ENCODE data around the gene ITIH6.
A peak's percentile ranks its signal among the peaks of the same experiment; 100 is the strongest.
"Not testable (repeated sequence)": the region's sequence is repeated elsewhere in the genome, so short reads cannot be mapped to it uniquely, and the experiment has no call there.

The ITIH6 gene, protein sequence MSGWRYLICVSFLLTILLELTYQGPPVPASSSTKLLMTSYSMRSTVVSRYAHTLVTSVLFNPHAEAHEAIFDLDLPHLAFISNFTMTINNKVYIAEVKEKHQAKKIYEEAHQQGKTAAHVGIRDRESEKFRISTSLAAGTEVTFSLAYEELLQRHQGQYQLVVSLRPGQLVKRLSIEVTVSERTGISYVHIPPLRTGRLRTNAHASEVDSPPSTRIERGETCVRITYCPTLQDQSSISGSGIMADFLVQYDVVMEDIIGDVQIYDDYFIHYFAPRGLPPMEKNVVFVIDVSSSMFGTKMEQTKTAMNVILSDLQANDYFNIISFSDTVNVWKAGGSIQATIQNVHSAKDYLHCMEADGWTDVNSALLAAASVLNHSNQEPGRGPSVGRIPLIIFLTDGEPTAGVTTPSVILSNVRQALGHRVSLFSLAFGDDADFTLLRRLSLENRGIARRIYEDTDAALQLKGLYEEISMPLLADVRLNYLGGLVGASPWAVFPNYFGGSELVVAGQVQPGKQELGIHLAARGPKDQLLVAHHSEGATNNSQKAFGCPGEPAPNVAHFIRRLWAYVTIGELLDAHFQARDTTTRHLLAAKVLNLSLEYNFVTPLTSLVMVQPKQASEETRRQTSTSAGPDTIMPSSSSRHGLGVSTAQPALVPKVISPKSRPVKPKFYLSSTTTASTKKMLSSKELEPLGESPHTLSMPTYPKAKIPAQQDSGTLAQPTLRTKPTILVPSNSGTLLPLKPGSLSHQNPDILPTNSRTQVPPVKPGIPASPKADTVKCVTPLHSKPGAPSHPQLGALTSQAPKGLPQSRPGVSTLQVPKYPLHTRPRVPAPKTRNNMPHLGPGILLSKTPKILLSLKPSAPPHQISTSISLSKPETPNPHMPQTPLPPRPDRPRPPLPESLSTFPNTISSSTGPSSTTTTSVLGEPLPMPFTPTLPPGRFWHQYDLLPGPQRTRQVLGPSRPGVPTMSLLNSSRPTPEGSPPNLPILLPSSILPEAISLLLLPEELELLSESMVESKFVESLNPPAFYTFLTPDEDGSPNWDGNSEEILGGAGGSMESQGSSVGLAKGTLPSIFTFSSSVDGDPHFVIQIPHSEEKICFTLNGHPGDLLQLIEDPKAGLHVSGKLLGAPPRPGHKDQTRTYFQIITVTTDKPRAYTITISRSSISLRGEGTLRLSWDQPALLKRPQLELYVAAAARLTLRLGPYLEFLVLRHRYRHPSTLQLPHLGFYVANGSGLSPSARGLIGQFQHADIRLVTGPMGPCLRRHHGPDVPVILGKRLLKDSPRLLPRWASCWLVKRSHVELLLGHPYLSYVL

DNA sequence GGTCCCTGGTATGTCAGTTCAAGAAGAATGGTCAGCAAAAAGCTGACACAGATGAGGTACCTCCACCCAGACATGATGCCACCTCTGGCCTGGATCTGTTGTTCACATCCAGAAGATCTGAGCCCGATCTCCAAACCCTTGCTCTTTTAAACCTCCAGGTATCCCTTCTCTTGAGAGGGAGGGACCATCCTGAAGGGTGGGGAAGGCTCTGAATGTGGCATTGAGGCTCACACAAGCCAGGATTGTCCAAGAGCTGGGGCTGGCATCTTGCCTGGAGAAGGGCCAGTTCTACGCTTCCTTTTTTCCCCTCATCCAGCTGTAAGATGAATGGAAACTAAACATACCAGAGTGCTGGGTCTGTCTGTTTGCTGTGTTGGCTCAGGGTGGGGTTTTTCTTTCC lies at the start of gene ITIH6:
TSS of gene ITIH6 (minus strand) at position 119 of the 400 bp plus-strand sequence. CDS start at position 74, 45 bp downstream.
- ATAC-seq: no peak
- Mint-ChIP-seq H3K4me3 (no peak within 1 kb of the TSS), H3K27ac (no peak within 1 kb of the TSS)

DNA sequence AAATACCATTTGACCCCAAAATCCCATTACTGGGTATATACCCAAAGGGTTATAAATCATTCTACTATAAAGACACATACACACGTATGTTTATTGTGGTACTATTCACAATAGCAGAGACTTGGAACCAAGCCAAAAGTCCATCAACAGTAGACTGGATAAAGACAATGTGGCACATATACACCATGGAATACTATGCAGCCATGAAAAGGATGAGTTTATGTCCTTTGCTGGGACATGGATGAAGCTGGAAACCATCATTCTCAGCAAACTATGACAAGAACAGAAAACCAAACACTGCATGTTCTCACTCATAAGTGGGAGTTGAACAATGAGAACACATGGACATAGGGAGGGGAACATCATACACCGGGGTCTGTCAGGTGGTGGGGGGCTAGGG lies 49.6 kb upstream of the ITIH6 start:
- not testable (repeated sequence) for DNase-seq (ENCODE audit: low spot score in 2 of 2)

More for the DNA sequence above, at the start of gene ITIH6:
- H3K36me3 Mint-ChIP-seq: peaks cover 4% of the 10 kb centered on the region
- no peaks in the 10 kb centered on the region for H3K9me3 Mint-ChIP-seq
- DNase-seq (ENCODE audit: low spot score in 2 of 2): no peak
- no peaks in the 10 kb centered on the region for H3K4me1 Mint-ChIP-seq

DNA sequence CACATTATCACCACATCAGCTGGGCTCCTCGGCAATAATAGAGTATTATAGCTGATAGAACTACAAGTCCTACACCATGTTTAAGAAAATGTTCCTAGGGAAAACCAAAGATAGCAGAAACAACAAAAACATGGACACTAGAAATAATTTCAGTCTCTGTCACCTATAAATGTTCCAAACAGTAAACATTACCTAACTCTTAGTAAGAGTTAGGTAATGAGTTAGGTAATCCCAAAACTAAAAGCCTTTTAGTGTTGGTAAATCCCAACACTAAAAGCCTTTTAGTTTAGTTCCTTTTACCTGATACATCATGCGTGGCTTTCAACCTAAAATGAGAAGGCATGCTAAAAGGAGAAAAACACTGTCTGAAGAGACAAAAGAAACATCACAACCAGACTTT lies 45.0 kb upstream of the ITIH6 start:
- no peak for ATAC-seq
- no peaks in the 10 kb centered on the region for H3K4me1 Mint-ChIP-seq
- no peaks in the 10 kb centered on the region for H3K36me3 Mint-ChIP-seq
- no peak for DNase-seq (ENCODE audit: low spot score in 2 of 2)
- H3K4me3 Mint-ChIP-seq: no peak overlapping the region
- H3K27ac Mint-ChIP-seq: no peak overlapping the region
- H3K9me3 Mint-ChIP-seq: peaks cover 2% of the 10 kb centered on the region

More for the DNA sequence above, 49.6 kb upstream of the ITIH6 start:
- ATAC-seq, H3K4me3 Mint-ChIP-seq, H3K4me1 Mint-ChIP-seq, H3K36me3 Mint-ChIP-seq, H3K9me3 Mint-ChIP-seq, H3K27ac Mint-ChIP-seq: not testable (repeated sequence)

DNA sequence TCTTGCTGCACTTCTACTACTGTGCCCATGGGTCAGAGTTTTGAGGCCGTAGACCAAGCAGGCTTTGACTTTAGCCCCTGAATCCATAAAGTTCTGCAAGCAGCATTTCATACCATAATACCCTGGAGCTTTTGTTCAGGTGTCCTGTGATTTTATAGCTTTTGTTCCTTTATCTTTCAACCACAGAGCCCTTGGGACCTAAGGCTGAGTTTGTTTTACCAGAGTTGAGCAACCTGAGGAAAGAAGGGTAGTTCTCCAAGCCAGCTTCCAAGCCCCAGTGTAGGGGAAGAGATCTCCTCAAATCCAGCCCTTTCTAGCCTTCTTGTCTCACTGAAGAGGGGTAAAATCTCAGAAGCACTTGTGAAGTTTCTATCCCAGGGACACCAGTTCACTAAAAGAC lies 44.6 kb upstream of the ITIH6 start:
- DNase-seq (ENCODE audit: low spot score in 2 of 2): no peak
- Mint-ChIP-seq H3K9me3 (peaks cover 2% of the 10 kb centered on the region), H3K4me1 (no peaks in the 10 kb centered on the region), H3K36me3 (no peaks in the 10 kb centered on the region), H3K4me3 (no peak overlapping the region), H3K27ac (no peak overlapping the region)
- ATAC-seq: no peak

DNA sequence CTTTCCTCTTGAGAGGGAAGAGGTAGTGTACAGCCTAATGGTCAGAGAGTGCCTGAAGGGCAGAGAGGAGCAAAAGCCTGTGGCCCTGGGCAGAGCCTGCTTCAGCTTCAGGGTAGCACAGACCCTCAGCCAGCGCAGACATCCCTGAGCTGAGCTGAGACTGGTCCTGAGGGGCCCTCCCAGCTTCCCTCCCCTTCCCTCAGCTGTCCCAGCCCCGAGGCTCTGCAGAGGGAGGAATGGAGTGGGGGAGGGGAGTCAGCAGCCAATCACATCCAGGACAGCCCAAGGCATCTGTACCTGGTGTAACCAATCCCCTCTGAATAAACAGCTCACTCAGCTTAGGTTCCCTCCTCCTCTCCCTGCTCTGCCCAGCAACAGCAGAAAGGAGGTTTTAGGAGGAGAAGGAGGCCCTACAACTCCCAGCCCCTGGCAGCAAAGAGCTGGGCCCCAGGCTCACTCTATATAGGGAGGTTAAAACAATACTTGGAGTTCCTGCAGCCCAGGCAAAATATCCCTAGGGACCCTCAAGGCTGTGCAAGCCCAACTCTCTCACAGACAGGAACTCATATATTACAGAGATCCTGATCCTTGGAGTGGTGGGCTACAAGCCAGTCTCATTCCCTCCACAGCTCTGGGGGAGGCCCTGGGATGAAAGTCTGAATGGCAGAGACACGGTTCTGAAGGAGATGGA lies 43.3 kb upstream of the ITIH6 start:
- not testable (repeated sequence) for DNase-seq (ENCODE audit: low spot score in 2 of 2); H3K4me3 Mint-ChIP-seq; H3K4me1 Mint-ChIP-seq; ATAC-seq; H3K9me3 Mint-ChIP-seq; H3K27ac Mint-ChIP-seq; H3K36me3 Mint-ChIP-seq

DNA sequence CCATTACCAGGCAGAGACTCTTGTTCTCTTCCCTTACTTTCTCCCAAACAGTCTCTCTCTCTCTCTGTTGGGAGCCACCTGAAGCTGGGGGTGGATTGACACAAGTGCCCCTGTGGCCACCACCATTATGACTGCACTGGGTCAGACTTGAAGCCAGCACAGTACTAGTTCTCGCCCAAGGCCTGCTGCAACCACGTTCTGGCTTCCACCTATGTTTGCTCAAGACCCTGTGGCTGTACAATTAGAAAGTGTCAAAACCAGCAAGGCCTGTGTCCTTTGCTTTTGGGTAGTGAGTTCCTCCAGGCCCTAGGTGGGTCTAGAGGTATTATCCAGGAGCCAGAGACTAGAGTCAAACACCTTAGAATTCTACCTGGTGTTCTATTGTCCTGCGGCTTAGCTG lies 40.5 kb upstream of the ITIH6 start:
- H3K27ac Mint-ChIP-seq: no peak overlapping the region
- no peak overlapping the region for H3K4me3 Mint-ChIP-seq
- ATAC-seq (no peak), DNase-seq (ENCODE audit: low spot score in 2 of 2) (no peak)
- H3K9me3 Mint-ChIP-seq: no peaks in the 10 kb centered on the region
- no peaks in the 10 kb centered on the region for H3K4me1 Mint-ChIP-seq
- no peaks in the 10 kb centered on the region for H3K36me3 Mint-ChIP-seq

DNA sequence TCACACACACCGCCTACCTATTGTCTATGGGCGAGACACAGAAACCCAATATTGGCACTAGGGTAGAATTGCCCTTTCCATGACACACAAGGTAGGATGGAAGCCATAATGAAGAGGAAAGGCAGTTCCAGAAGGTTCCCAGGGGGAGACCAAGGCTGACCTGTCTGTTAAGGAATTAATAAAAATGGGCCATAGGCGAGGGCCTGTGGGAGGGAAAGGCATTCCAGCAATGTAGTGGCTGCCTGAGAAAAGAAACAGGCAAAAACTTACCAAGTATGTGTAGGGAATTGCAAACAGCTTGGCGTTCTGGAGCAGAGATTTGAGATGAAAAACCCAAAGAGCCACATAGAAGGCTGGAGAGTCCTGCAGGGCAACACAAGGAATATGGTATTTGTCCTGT lies 28.5 kb upstream of the ITIH6 start:
- H3K4me1 Mint-ChIP-seq: peaks cover 9% of the 10 kb centered on the region
- ATAC-seq: no peak
- H3K27ac Mint-ChIP-seq: no peak overlapping the region
- H3K36me3 Mint-ChIP-seq: no peaks in the 10 kb centered on the region
- no peaks in the 10 kb centered on the region for H3K9me3 Mint-ChIP-seq
- no peak for DNase-seq (ENCODE audit: low spot score in 2 of 2)
- no peak overlapping the region for H3K4me3 Mint-ChIP-seq

DNA sequence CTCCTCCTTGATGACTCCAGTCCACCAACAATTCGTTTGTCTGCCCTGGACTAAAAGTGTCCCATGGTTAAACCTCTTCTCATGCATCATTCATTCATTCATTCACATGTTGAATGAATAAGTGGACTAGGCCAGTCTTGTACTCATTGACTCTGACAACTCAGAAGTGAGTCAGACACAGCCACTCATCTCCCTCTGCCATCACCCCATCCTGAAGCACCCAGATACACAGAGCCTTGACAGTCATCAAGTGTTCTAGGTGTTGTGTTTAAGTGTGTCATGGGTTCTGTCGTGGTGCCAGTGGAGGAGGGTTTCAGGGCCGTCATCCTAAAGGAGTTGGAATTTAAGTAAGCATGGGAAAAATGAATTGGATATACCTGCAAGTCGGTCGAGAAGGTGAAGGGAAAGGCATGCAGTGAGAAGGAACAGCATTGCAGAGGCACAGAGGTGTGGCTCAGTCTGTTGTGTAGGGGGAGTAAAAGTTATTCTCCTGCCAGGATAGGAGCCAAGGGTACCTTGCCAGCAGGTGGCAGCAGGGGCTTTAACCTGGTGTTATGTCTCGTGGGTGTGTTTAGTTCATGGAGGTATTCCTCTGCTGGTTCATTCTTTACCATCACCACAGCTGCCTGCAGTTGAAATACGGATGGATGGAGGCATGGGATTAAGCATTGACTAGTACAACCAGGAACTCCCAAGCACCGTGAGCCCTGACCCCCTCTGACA lies 27.8 kb upstream of the ITIH6 start:
- ATAC-seq (peak; percentile 83), DNase-seq (ENCODE audit: low spot score in 2 of 2) (no peak)
- Mint-ChIP-seq H3K4me1 (peaks cover 9% of the 10 kb centered on the region), H3K9me3 (no peaks in the 10 kb centered on the region), H3K27ac (peak overlapping the region; percentile 13), H3K36me3 (no peaks in the 10 kb centered on the region), H3K4me3 (no peak overlapping the region)

DNA sequence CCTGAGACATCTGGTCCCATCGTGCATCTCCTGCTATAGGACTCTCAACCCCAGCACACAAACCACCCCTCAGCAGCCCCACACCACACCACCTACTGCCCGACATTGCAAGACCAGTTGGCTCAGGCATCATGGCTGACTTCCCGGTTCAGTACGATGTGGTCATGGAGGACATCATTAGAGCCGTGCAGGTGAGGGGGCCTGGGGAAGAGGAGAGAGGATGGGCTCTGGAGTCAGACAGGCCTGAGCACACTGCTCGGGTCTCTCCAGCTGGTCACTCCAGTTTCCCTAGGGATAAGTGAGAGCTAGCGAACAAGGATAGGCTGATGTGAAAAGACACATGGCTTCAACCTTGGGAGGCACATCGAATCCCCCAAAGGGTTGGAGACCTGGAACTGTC lies 26.7 kb upstream of the ITIH6 start:
- DNase-seq (ENCODE audit: low spot score in 2 of 2) (no peak), ATAC-seq (no peak)
- Mint-ChIP-seq H3K36me3 (no peaks in the 10 kb centered on the region), H3K9me3 (no peaks in the 10 kb centered on the region), H3K27ac (no peak overlapping the region), H3K4me3 (no peak overlapping the region), H3K4me1 (peaks cover 9% of the 10 kb centered on the region)

DNA sequence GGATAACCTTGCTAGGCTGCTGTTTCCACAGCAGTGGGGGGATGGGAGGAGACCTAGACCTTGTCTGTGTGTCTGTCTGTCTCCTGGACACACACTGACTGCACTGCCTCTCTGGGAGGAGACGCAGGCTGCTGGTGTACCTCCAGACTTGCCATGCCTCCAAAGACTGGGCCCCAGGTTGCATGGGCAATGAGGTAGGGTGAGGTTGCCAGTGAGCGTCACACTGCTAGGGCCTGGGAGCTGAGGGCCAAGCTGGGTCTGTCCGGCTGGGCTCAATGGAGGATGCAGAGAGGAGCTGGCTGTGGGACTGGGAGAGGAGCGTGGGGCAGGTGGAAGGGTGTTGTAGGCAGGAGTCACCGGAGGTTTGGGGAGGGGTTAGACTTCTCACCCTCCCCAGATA lies 26.1 kb upstream of the ITIH6 start:
- H3K27ac Mint-ChIP-seq: no peak overlapping the region
- no peaks in the 10 kb centered on the region for H3K36me3 Mint-ChIP-seq
- no peaks in the 10 kb centered on the region for H3K9me3 Mint-ChIP-seq
- no peak for DNase-seq (ENCODE audit: low spot score in 2 of 2)
- H3K4me1 Mint-ChIP-seq: peaks cover 9% of the 10 kb centered on the region
- no peak overlapping the region for H3K4me3 Mint-ChIP-seq
- no peak for ATAC-seq

DNA sequence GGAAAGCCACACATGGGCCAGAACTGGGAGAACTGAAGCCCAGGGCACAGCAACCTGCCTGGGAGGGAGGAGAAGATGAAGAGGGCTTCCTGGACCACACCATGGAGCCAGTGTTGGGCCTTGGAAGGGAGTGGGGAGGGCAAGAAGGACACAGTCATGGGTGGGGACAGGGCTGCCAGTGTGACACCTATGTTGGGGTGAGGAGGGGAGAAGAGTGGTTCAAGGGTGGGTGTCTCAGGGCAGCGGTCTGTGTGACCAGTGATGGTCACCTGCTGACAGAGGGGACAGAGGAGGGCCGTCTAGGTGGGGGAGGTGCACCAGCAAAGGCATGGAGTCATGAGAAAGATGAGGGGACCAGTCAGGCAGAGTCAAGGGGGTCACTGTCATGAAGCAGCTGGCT lies 23.3 kb upstream of the ITIH6 start:
- DNase-seq (ENCODE audit: low spot score in 2 of 2) (no peak), ATAC-seq (no peak)
- no peak overlapping the region for H3K27ac Mint-ChIP-seq
- no peaks in the 10 kb centered on the region for H3K9me3 Mint-ChIP-seq
- peaks cover 12% of the 10 kb centered on the region for H3K36me3 Mint-ChIP-seq
- H3K4me3 Mint-ChIP-seq: no peak overlapping the region
- peaks cover 9% of the 10 kb centered on the region for H3K4me1 Mint-ChIP-seq

DNA sequence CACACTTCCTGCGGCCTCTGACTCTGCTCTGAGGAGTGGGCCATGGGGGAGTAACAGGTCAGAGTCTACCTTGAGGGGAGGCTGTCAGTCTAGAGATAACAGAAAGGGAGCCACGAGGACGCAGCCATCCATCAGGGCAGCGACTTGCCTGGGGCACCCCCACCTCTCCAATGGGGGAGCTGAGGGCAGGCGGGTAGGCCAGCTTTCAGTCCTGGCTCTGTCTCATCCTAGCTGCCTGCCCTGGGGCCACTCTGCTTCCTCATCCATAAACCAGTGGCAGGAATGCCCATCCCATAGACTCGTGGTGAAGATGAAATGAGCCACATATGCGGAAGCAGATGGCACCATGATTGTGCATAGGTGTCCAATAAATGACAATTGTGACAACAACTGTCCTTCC lies 22.7 kb upstream of the ITIH6 start:
- H3K4me3 Mint-ChIP-seq: no peak overlapping the region
- no peaks in the 10 kb centered on the region for H3K9me3 Mint-ChIP-seq
- no peak for ATAC-seq
- DNase-seq (ENCODE audit: low spot score in 2 of 2): no peak
- peaks cover 5% of the 10 kb centered on the region for H3K4me1 Mint-ChIP-seq
- peaks cover 14% of the 10 kb centered on the region for H3K36me3 Mint-ChIP-seq
- H3K27ac Mint-ChIP-seq: no peak overlapping the region

DNA sequence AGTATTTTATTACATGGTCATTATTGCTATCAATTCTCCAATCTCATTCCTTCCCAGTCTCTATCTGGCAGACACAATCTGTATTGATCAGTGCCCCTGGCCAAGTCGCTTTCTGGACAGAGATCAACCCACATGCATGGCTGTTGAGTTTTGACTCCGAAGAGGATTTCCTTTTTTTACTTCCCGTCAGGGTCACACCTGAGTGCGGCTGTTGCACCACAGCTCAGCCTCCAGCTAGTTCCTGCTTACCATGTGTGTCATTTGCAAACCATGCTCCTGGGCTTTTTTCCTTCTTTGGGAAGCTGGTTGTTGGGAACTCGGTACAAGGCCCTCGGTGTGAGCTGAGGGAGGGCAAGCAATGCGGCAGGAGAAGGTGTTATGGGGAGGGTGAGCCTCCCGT lies 21.1 kb upstream of the ITIH6 start:
- Mint-ChIP-seq H3K4me3 (no peak overlapping the region), H3K9me3 (no peaks in the 10 kb centered on the region), H3K4me1 (no peaks in the 10 kb centered on the region), H3K36me3 (peaks cover 29% of the 10 kb centered on the region), H3K27ac (no peak overlapping the region)
- DNase-seq (ENCODE audit: low spot score in 2 of 2) (no peak), ATAC-seq (no peak)

DNA sequence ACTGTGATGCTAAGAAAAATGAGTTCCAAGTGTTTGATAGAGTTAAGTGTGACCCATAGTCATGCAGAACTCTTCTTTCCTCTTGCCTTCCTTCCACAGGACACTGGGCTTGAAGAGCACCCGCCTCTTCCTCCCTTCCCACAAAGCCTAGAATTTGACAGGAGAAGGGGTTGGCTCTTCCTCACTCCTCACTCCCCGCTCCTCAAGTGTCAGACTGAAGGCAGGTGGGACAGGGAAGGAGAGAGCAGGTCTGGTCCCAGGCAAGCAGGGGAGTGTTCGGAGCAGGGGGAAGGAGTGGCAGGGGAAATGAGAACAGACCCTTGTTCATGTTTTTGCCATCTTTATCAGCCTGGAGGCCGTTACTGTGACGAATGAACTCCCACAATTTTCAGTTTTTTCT lies 20.2 kb upstream of the ITIH6 start:
- no peaks in the 10 kb centered on the region for H3K9me3 Mint-ChIP-seq
- H3K27ac Mint-ChIP-seq: peak overlapping the region; percentile 68
- no peak for ATAC-seq
- no peak overlapping the region for H3K4me3 Mint-ChIP-seq
- no peaks in the 10 kb centered on the region for H3K4me1 Mint-ChIP-seq
- no peak for DNase-seq (ENCODE audit: low spot score in 2 of 2)
- H3K36me3 Mint-ChIP-seq: peaks cover 39% of the 10 kb centered on the region

Data from stimulated activated effector memory CD8-positive, alpha-beta T cell treated with anti-CD3 and anti-CD28 coated beads, Interleukin-12 subunit alpha, Interleukin-12 subunit beta, amount 100 ng/mL, for 72 hours (primary cell).